Spleen (tissue), 11 donors: ENCODE data around the gene ENTPD2. TPM values are rescaled to one million over a fixed set of nuclear protein-coding genes. Genes with fewer than 3 reads are reported as not detected.

Source experiments
- DNase-seq: peaks from one replicate; pipeline ENCODE4 v3.0.0-alpha.2; 2020
- H3K27ac ChIP-seq, 8 donors: fragments of 200-600 bp; sonication (generic) in 7 of 8; 1 replicate in 4 of 8; 2 replicates in 4 of 8; pipeline versions ENCODE4 v1.5.0 to v1.8.0; 2016 to 2021; ENCODE audit warnings: inconsistent platforms in 4 of 8, mild to moderate bottlenecking in 4 of 8, moderate library complexity in 1 of 8
- H3K27me3 ChIP-seq, 7 donors: fragments of 200-600 bp; sonication (generic) in 6 of 7; replicated peaks in 1 of 7; 1 replicate in 4 of 7; 2 replicates in 3 of 7; pipeline versions ENCODE4 v1.5.0 to v1.8.0; 2016 to 2021; ENCODE audit warnings: inconsistent platforms in 3 of 7, mild to moderate bottlenecking in 1 of 7
- H3K36me3 ChIP-seq, 6 donors: fragments of 200-600 bp; sonication (generic) in 5 of 6; 1 replicate in 4 of 6; 2 replicates in 2 of 6; pipeline versions ENCODE4 v1.5.0 to v1.8.0; 2016 to 2021; ENCODE audit warnings: inconsistent platforms in 2 of 6
- H3K4me1 ChIP-seq, 6 donors: fragments of 200-600 bp; sonication (generic) in 5 of 6; 1 replicate in 3 of 6; 2 replicates in 3 of 6; pipeline versions ENCODE4 v1.5.0 to v1.8.0; 2016 to 2021; ENCODE audit warnings: inconsistent platforms in 3 of 6
- H3K4me3 ChIP-seq, 8 donors: fragments of 200-600 bp; sonication (generic) in 7 of 8; 1 replicate in 4 of 8; 2 replicates in 4 of 8; pipeline versions ENCODE4 v1.5.0 to v1.8.0; 2016 to 2021; ENCODE audit warnings: inconsistent platforms in 4 of 8, mild to moderate bottlenecking in 4 of 8, moderate library complexity in 2 of 8
- H3K9me3 ChIP-seq, 8 donors: fragments of 200-600 bp; sonication (generic) in 7 of 8; 1 replicate in 4 of 8; 2 replicates in 4 of 8; pipeline versions ENCODE4 v1.5.0 to v1.8.0; 2016 to 2021; ENCODE audit warnings: inconsistent platforms in 4 of 8
- POLR2A ChIP-seq, 3 donors: fragments of 450-650 bp; IDR thresholded peaks; one replicate each; pipeline ENCODE4 v1.5.1; 2017; ENCODE audit warnings: antibody characterized with exemption in 3 of 3, mild to moderate bottlenecking in 1 of 3
- POLR2AphosphoS5 ChIP-seq, 3 donors: sonication (generic); formaldehyde crosslinking; IDR thresholded peaks; one replicate each; pipeline ENCODE4 v1.5.1; 2017; ENCODE audit warnings: antibody characterized with exemption in 3 of 3
- WGBS, 5 donors: extraction: QIAGEN DNeasy Blood & Tissue Kit in 3 of 5; methylation state at CpG; one replicate each; pipeline versions ENCODE4 v1.1.5 to v1.1.7; 2013 to 2018; 5-methylcytosine and 5-hydroxymethylcytosine counted together
- intact Hi-C: fragments of 100-400 bp; cut with DNase I; formaldehyde crosslinking; loops from one replicate; pipeline ENCODE4 v1.15.0; 2023; ENCODE audit warnings: low total_unique reads
- polyA plus RNA-seq, 3 donors: library from polyadenylated mRNA; stranded (reverse); fragments of 200-250 nt; gene quantifications; one replicate each; pipeline ENCODE4 v1.2.1, GENCODE V29; 2013
- total RNA-seq, 7 donors: library from RNA; depleted of rRNA in 3 of 7; stranded (reverse); fragments of >200 nt in 3 of 7; fragmentation: NEBNext Ultra II Directional in 4 of 7; extraction: Animal tissue kit (Norgen Biotek cat#: 25700) in 4 of 7; gene quantifications; one replicate each; pipeline versions ENCODE4 v1.1.0 to v1.2.1, GENCODE V29; 2016 to 2021
- TF ChIP-seq, protein P1 (sequence below), 11 experiments: fragments of 200-600 bp in 7 of 11; fragments of 450-650 bp in 4 of 11; sonication (generic) in 4 of 11; IDR thresholded peaks in 8 of 11; conservative IDR thresholded peaks in 3 of 11; 1 replicate in 7 of 11; 2 replicates in 4 of 11; pipeline versions ENCODE4 v1.4.0 to v1.8.0; 2016 to 2021; ENCODE audit warnings: antibody characterized with exemption in 11 of 11, inconsistent platforms in 4 of 11, mild to moderate bottlenecking in 1 of 11
- donor health status: healthy with polysubstance abuse.
- donor health status: DM: no; HTN: no; CAD: no; lungs with moderate emphysema.
- donor health status: DM: no; HTN: no; CAD: no.
- donor health status: Bipolar disorder and iron deficiency.
- donor health status: healthy.
- donor health status: DM: no; HTN: no; CAD: no.
- donor health status: DM: yes; HTN: yes; CAD: no.

ENTPD2 gene
- total and polyA plus RNA-seq, 10 donors = 0.11 to 0.58 (median 0.36) TPM; not detected in 6

DNA sequence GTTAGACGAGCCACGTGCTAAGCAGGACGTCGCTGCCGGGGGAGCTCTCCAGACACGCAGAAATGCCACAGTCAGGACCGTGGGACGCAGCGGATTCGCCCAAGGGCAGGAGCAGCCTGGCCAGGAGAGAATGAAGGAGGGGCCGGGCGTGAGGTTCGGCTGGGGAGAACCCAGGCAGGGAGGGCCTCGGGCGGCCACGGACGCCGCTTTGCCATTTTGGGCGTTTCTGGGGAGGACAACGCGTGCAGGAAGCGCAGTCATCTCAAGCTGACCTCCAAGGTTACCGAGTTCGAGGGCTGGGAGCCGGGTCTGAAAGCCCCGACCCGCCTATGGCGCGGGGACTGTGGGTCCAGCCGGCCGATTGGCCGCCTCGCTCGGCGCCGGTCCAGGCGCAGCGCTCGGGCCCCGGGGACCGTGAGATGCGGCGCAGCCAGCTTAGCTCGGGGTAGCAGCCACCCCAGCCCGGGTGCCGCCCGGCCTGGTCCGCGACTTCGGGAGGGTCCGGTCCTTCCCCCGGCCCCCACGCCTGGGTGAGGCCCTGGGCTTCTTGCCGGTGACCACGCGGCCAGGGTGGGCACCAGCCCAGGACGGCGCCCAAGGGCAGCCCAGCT, 32.2 kb upstream of the ENTPD2 start:
- DNase-seq = peak; percentile 91
- H3K9me3 ChIP-seq = no peaks in the 10 kb centered on the region
- peak; percentile 50 to 71 (median 59) for TF ChIP-seq POLR2AphosphoS5 (IDR thresholded peaks at IDR 0.05)
- TF ChIP-seq POLR2A (IDR thresholded peaks at IDR 0.05) = no peak
- TF ChIP-seq, protein P1, sequence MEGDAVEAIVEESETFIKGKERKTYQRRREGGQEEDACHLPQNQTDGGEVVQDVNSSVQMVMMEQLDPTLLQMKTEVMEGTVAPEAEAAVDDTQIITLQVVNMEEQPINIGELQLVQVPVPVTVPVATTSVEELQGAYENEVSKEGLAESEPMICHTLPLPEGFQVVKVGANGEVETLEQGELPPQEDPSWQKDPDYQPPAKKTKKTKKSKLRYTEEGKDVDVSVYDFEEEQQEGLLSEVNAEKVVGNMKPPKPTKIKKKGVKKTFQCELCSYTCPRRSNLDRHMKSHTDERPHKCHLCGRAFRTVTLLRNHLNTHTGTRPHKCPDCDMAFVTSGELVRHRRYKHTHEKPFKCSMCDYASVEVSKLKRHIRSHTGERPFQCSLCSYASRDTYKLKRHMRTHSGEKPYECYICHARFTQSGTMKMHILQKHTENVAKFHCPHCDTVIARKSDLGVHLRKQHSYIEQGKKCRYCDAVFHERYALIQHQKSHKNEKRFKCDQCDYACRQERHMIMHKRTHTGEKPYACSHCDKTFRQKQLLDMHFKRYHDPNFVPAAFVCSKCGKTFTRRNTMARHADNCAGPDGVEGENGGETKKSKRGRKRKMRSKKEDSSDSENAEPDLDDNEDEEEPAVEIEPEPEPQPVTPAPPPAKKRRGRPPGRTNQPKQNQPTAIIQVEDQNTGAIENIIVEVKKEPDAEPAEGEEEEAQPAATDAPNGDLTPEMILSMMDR (IDR thresholded peaks at IDR 0.05 in 8 of 11, conservative IDR thresholded peaks at IDR 0.05 in 3 of 11) = no peak
- 0 to 1% (median 0%) methylated on average over 11 to 58 of the region's 58 CpGs for WGBS, 5 donors
- peak overlapping the region; percentile 51 to 90 (median 79) for H3K4me3 ChIP-seq
- intact Hi-C loops = no loop called here
- H3K36me3 ChIP-seq = peaks cover 0 to 54% (median 28%) of the 10 kb centered on the region in 6 donors
- H3K27ac ChIP-seq = peak overlapping the region; percentile 89 to 98 (median 96)
- H3K27me3 ChIP-seq = no peaks in the 10 kb centered on the region
- peaks cover 14 to 71% (median 35%) of the 10 kb centered on the region in 6 donors for H3K4me1 ChIP-seq

DNA sequence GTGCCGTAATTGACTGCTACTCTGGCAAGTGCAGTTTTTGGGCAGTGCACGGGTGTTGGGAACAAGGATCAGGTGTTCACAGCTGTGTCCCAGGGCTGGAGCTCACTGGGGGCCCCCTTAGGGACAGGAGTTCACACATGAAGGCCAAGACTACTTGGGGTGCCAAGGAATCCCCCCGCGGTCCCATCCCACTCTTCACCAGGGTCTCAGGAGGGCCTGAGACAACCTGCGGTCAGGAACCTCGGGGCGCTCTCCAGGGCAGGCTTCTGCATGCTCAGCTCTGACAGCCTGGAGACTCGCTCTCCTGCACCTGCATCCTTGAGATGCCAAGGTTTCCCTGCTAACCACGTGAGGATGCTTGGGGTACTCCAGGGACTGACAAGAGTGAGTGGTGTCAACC, 30.7 kb upstream of the ENTPD2 start:
- no peaks in the 10 kb centered on the region for H3K9me3 ChIP-seq
- WGBS, 5 donors = 69 to 85% (median 81%) methylated on average over 7 to 9 of the region's 9 CpGs
- H3K4me3 ChIP-seq = no peak overlapping the region
- peaks cover 14 to 74% (median 36%) of the 10 kb centered on the region in 6 donors for H3K4me1 ChIP-seq
- peak; percentile 10 to 54 (median 37) for TF ChIP-seq POLR2AphosphoS5 (IDR thresholded peaks at IDR 0.05)
- TF ChIP-seq, protein P1 (IDR thresholded peaks at IDR 0.05 in 8 of 11, conservative IDR thresholded peaks at IDR 0.05 in 3 of 11) = no peak
- peak; percentile 78 for DNase-seq
- H3K27me3 ChIP-seq = no peaks in the 10 kb centered on the region
- intact Hi-C loops = no loop called here
- peaks cover 0 to 54% (median 40%) of the 10 kb centered on the region in 6 donors for H3K36me3 ChIP-seq
- H3K27ac ChIP-seq = no peak overlapping the region

DNA sequence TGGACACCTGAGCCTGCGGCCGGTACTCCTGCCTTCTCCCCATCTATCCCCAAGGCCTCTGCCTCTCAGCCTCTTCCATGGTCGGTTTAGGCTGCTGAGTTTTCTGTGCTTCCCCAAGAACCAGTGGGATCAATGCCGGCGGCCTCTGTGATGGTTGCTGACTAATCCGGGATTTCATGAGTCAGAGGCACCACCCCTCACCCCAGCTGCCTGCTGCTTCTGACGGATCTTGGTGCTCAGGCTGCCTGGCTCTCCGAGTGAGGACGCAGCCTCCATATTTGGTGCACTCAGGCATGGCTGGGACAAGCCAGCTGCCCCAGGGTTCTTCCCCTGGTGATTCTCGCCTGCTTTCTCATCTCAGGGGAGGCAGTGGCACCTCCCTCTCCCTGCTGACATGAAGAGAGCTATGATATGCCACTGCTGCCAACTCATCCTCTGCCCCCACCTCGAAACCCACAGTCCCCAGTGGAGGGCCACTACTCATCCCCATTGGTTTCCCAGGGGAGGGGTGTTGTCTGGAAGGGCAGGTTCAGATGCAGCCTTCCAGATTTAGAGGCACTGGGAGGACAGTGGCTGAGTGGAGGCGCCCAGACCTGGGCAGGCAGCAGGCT, 29.6 kb upstream of the ENTPD2 start:
- no peaks in the 10 kb centered on the region for H3K27me3 ChIP-seq
- peaks cover 18 to 74% (median 41%) of the 10 kb centered on the region in 6 donors for H3K4me1 ChIP-seq
- peaks cover 0 to 55% (median 44%) of the 10 kb centered on the region in 6 donors for H3K36me3 ChIP-seq
- intact Hi-C loops = no loop called here
- DNase-seq = no peak
- peak overlapping the region in 4 of 8 donors; percentile 8 to 23 (median 16) for H3K27ac ChIP-seq
- H3K9me3 ChIP-seq = no peaks in the 10 kb centered on the region
- no peak overlapping the region for H3K4me3 ChIP-seq
- TF ChIP-seq, protein P1 (IDR thresholded peaks at IDR 0.05 in 8 of 11, conservative IDR thresholded peaks at IDR 0.05 in 3 of 11) = no peak
- peak in 2 of 3 donors; percentile 29 to 38 for TF ChIP-seq POLR2AphosphoS5 (IDR thresholded peaks at IDR 0.05)
- TF ChIP-seq POLR2A (IDR thresholded peaks at IDR 0.05) = no peak
- 60 to 80% (median 76%) methylated on average over 11 to 12 of the region's 12 CpGs for WGBS, 5 donors

DNA sequence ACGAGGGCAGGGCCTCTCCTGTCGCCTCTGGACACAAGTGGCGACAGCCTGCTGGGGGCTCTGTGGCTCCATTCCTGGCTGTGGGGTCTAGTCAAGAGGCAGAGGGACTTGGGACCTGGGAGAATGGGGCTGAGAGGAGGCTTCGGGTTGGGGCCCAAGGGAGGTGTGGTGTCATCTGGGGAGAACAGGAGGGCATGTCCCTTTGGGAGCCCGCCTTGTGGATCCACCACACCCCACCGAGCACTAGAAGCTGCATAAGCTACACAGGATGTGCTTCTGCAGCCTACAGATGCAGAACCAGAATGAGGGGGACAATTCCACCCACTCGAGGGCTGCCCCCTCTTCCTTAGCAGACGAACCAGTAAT, 29.0 kb upstream of the ENTPD2 start:
- no peak for DNase-seq
- Histone ChIP-seq H3K9me3 (no peaks in the 10 kb centered on the region), H3K4me1 (peaks cover 20 to 74% (median 44%) of the 10 kb centered on the region in 6 donors), H3K36me3 (peaks cover 0 to 57% (median 44%) of the 10 kb centered on the region in 6 donors), H3K27me3 (peaks cover 0 to 5% (median 0%) of the 10 kb centered on the region in 7 donors), H3K4me3 (no peak overlapping the region), H3K27ac (peak overlapping the region in 1 of 8 donors; percentile 19)
- intact Hi-C loops = no loop called here
- 70 to 85% (median 80%) methylated on average over 5 to 8 of the region's 8 CpGs for WGBS, 5 donors
- TF ChIP-seq POLR2AphosphoS5 (IDR thresholded peaks at IDR 0.05) (no peak), POLR2A (IDR thresholded peaks at IDR 0.05) (no peak)
- TF ChIP-seq, protein P1 (IDR thresholded peaks at IDR 0.05 in 8 of 11, conservative IDR thresholded peaks at IDR 0.05 in 3 of 11) = no peak
